NCI-H2081 (cell line): Measurements from ENCODE around the gene TMEM9.

Source experiments
- DNase-seq, 2 experiments: peaks; one replicate each; lab custom pipeline; 2025; lab: John Stamatoyannopoulos, UW

Gene TMEM9

GRCh38 chr1:201126832-201127754, 27.2 kb downstream of the TMEM9 start, which contains the start of gene ASCL5:
ASCL5 (minus strand) TSS chr1:201127184; CDS start chr1:201115372, 11,812 bp downstream.
- DNase-seq = no peak

DNA sequence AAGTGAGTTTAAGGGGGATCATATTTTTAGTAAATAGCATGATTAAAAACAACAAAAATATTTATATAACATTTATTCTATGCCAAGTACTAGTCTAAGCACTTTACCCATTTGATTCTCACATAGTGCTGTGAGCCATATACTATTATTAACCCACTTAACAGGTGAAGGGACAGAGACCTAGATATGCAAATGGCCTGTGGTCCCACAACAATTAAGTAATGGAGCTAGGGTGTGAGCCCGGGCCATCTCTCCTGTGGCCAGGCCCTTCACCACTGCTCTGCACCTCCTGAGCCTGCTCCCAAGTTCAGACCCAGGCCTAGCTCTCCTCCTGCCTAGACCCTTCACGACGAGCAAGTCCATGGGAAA, 27.8 kb downstream of the TMEM9 start:
- no peak for DNase-seq

GRCh38 chr1:201125800-201126199, 28.5 kb downstream of the TMEM9 start:
- DNase-seq = no peak

- DNase-seq = no peak
Measured at GRCh38 chr1:201125019-201125418, 29.3 kb downstream of the TMEM9 start.

DNA sequence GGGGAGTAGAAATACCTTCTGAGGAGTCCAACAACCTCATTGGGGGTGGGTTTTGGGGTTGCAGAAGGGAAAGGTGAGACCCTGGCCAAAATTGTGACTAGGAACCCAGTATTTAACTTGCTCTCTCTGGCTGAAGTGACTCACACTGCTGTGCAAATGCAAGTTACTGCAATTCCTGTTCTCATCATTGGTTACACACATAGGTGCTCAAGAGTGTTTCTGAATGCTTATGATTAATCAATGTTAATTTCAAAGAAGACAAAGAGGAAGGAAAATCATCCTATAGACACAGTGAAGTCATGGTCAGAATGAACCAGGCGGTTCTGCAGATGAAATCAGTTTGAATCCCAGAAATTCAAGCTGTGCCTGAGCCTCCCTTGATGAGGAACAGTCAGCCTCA, 30.4 kb downstream of the TMEM9 start:
- no peak for DNase-seq

- no peak for DNase-seq
Measured at GRCh38 chr1:201122321-201122957, 31.8 kb downstream of the TMEM9 start.

DNA sequence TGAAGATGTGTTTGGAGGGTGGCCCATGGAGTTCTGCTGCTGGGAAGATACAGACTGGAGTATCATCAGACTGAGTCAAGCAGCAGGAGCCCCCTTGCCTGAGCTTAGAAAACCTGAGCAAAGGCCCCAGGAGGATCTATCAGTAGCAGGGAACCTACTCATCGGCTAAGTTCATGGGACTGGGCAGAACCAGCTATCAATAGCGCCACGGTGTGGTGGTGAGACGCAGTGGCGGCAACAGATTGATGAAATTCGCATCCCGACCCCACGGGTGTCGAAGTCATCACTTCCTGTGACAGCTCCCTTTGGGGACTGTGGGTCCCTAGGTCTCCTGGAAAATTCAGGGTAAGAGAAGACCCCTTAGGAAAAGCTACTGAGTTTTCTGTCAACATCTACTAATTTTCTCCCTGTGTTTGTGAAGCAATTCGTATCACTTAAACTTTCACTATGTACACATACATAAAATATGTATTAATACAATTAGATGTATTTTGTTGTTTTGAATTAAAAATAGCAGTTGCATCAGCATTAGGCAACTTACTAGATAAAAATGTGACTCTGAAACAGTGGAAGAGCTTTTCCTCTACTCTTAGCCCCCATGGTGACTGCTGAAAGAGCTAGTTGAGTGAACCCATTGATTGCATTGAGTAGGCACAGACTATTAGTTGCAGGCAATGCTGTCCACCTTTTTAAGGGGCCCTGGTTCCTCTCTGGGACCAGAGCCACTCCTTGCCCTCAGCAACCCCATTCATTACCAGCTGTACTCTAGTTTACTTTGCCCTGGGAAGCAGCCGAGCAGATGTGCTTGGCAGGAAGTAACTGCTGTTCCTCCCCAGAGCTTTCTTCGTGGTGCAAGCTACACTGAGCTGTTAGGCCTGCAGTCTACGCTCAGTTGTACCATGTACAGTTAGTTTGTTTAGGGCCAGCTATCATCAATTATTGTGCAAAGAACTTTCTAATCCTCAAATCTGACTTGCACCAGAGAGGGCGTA, 34.8 kb downstream of the TMEM9 start:
- DNase-seq = peak in 1 of 2 experiments; percentile 39

GRCh38 chr1:201116091-201116490, 38.2 kb downstream of the TMEM9 start:
- no peak for DNase-seq

- DNase-seq = no peak
Measured at GRCh38 chr1:201115390-201115937, 38.8 kb downstream of the TMEM9 start.

DNA sequence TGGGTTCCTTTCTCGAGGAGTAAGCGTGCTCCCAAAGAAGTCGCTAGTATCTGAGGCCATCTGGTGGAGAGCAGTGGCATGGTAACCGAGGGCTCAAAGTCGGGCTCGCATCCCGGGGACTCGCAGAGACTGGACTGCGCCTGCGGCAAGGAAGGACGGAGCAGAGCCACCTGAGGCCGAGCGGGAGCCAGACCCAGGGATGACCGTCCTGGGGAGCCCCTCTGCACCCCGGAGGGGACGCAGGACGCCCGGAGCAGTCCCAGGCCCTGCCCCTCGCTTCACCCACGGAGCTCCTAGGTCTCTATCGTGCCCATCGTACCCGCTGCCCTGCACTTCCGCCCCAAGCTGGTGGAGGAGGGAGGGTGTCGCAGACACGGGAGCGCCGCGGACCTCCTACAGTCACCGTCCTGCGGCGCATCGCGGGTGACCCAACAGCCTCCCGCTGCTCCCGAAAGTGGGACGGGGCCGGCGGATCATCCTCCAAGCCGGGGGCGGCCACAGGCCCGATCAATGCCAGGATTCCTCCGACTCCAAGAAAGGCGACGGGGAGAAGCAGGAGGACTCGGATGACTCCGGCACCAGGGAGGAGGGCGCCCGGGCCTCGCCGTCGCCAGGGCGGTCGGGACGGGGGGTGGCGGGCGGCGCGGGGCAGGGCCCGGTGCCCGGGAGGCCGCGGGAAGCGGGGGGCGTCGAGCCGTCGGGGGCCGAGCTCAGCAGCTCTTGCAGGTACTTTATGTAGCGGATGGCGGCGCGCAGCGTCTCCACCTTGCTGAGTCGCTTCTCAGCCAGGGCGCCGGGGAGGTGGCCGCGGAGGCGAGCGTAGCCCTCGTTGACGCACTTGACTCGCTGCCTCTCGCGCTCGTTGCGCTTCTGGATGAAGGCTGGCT, 39.8 kb downstream of the TMEM9 start:
- peak; percentile 95 to 96 for DNase-seq

- DNase-seq = no peak
Measured at GRCh38 chr1:201113451-201114244, 40.6 kb downstream of the TMEM9 start.

GRCh38 chr1:201112926-201113325, 41.3 kb downstream of the TMEM9 start:
- DNase-seq = no peak

GRCh38 chr1:201112173-201112731, 42.0 kb downstream of the TMEM9 start, which contains the start of gene CACNA1S:
CACNA1S (minus strand) TSS chr1:201112426; CDS start chr1:201112339, 87 bp downstream.
- no peak for DNase-seq

DNA sequence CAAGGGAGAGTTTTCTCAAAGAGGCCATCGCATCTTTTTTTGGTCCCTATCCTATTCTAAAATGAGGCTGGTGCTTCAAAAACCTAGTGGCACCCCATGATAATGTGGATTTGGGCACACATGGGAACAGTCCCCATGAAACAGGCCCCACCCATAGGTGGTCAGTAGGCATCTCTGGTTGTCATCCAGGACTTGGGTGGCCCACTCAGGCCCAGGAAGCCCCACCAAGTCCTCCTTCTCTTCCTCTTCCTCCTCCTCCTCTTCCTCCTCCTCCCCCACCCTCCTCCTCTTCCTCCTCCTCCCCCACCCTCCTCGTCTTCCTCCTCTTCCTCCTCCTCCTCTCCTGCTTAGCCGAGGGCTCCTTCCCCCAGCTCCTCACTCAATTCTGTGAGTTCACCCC, 42.6 kb downstream of the TMEM9 start:
- no peak for DNase-seq

- DNase-seq = no peak
Measured at GRCh38 chr1:201111156-201111555, 43.1 kb downstream of the TMEM9 start.

DNA sequence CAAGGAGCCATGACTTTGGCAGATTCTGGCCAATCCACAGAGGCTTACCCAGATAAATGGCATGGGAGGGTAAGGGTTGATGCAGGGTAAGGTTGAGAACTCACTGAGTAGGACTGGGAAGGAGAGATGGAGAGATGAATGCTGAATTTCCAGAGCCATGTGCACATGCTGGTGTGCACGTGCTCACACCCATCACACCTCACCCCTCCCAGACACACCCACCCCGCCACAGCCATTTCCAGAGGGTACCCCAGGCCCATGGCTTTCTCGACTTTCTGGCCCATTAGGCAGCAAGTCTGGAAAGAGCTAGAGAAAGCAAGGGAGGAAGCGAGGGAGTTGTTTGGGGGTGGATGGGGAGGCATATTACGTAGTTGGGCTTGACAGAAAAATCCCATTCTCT, 43.7 kb downstream of the TMEM9 start:
- no peak for DNase-seq

DNA sequence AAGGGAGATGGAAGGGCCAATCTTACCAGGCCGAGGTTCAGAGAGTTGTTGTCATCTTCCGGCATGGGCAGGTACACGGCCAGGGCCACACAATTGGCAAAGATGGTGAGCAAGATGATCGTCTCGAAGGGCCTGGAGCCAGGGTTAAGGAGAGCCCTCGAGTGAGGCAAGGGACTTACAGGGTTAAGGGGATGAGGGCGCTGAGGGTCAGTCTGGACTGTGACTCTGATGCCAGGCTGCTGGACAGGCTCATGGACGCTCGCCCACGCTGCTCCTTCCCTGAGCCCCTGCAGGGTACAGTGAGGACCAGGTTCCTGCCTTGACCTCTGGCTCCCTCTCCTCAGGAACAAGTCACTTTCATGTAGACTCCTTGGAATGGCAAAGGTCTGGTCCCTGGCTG, 44.1 kb downstream of the TMEM9 start:
- no peak for DNase-seq

- DNase-seq = no peak
Measured at GRCh38 chr1:201109651-201110050, 44.6 kb downstream of the TMEM9 start.

DNA sequence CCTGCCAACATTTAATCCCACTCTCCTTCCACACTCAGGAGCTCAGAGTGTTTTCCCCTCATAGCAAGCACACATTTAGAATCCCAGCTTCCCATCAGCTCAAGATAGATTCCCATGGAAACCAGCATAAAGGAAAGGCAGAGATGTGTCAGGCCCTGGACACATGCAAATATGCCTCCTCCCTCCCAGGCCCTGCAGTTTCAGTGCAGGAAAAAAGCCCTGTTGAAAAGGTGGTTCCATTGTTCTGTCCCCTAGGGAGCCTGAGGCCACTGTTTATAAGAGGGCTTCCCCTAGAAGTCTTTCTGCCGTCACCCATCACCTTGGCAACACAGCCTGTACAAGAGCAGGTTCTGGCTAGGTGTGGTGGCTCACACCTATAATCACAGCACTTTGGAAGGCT, 45.7 kb downstream of the TMEM9 start:
- DNase-seq = peak; percentile 75 to 83
